Lower leg skin (tissue), 4 donors: ENCODE measurements around the gene KCNJ10. TPM values are rescaled to one million over a fixed set of nuclear protein-coding genes. Genes with fewer than 3 reads are reported as not detected.

Experiments
- DNase-seq, 2 donors: peaks; one replicate each; pipeline ENCODE4 v3.0.0-alpha.2; 2019; ENCODE audit warnings: low spot score in 2 of 2
- H3K4me3 ChIP-seq: fragments of 200-600 bp; sonication (generic); 2 replicates; pipeline ENCODE4 v1.5.1; 2017; ENCODE audit warnings: mild to moderate bottlenecking, low read depth; ENCODE audit not compliant: poor library complexity, severe bottlenecking
- CTCF ChIP-seq, 3 donors: fragments of 450-650 bp; IDR thresholded peaks; one replicate each; pipeline ENCODE4 v1.5.1; 2016; ENCODE audit warnings: antibody characterized with exemption in 3 of 3, mild to moderate bottlenecking in 3 of 3, moderate library complexity in 2 of 3
- POLR2A ChIP-seq, 2 donors: fragments of 450-650 bp; IDR thresholded peaks; one replicate each; pipeline ENCODE4 v1.6.1; 2016 to 2017; ENCODE audit warnings: antibody characterized with exemption in 2 of 2, mild to moderate bottlenecking in 1 of 2, moderate library complexity in 1 of 2
- WGBS, 2 donors: methylation state at CpG; one replicate each; pipeline ENCODE4 v1.1.5; 2018; 5-methylcytosine and 5-hydroxymethylcytosine counted together
- intact Hi-C: fragments of 100-400 bp; cut with DNase I; formaldehyde crosslinking; loops from one replicate; pipeline ENCODE4 v1.15.0; 2023; ENCODE audit warnings: low total_unique reads
- total RNA-seq, 4 donors: library from RNA; depleted of rRNA; stranded (reverse); fragments of >200 nt; gene quantifications; one replicate each; pipeline ENCODE4 v1.1.0, GENCODE V29; 2016

Gene KCNJ10
- total RNA-seq, 4 donors from 2014 or later: not detected

- intact Hi-C loops: no loop called here
Observed at GRCh38 chr1:160045653-160046052, 24.3 kb downstream of the KCNJ10 start.

GRCh38 chr1:160043543-160043942, 26.4 kb downstream of the KCNJ10 start:
- H3K4me3 ChIP-seq: no peak overlapping the region
- DNase-seq: no peak
- TF ChIP-seq POLR2A (IDR thresholded peaks at IDR 0.05) (no peak), CTCF (IDR thresholded peaks at IDR 0.05) (no peak)
- intact Hi-C loops: no loop called here

More at GRCh38 chr1:160045653-160046052, 24.3 kb downstream of the KCNJ10 start:
- H3K4me3 ChIP-seq: no peak overlapping the region
- DNase-seq: no peak
- 60 to 71% methylated on average over 2 of the region's 2 CpGs for WGBS, 2 donors
- no peak for TF ChIP-seq POLR2A (IDR thresholded peaks at IDR 0.05)
- no peak for TF ChIP-seq CTCF (IDR thresholded peaks at IDR 0.05)

GRCh38 chr1:160040476-160040875, 29.5 kb downstream of the KCNJ10 start:
- TF ChIP-seq POLR2A (IDR thresholded peaks at IDR 0.05) (no peak), CTCF (IDR thresholded peaks at IDR 0.05) (no peak)
- 95 to 100% methylated on average over 1 of the region's 1 CpG for WGBS, 2 donors
- intact Hi-C loops: no loop called here
- no peak for DNase-seq
- H3K4me3 ChIP-seq: no peak overlapping the region

- intact Hi-C loops: no loop called here
- H3K4me3 ChIP-seq: peak overlapping the region; percentile 64
- 1 to 2% methylated on average over 18 of the region's 18 CpGs for WGBS, 2 donors
- DNase-seq: no peak
- TF ChIP-seq CTCF (IDR thresholded peaks at IDR 0.05) (no peak), POLR2A (IDR thresholded peaks at IDR 0.05) (no peak)
Observed at GRCh38 chr1:160032165-160032820, 37.7 kb downstream of the KCNJ10 start.

GRCh38 chr1:160031365-160032164, 38.4 kb downstream of the KCNJ10 start, which contains the start of gene PIGM:
TSS of gene PIGM (minus strand) at chr1:160031990. CDS start at chr1:160031739, 251 bp downstream.
- intact Hi-C loops: no loop called here
- TF ChIP-seq CTCF (IDR thresholded peaks at IDR 0.05): no peak
- TF ChIP-seq POLR2A (IDR thresholded peaks at IDR 0.05): no peak
- peak within 1 kb of the TSS; percentile 64 for H3K4me3 ChIP-seq
- WGBS, 2 donors: 0% methylated on average over 50 to 58 of the region's 60 CpGs
- peak; percentile 93 to 98 for DNase-seq
